Heart left ventricle (tissue), 13 donors: ENCODE results near the gene COX10.

Source experiments
- POLR2A ChIP-seq, 2 donors: fragments of 450-650 bp; IDR thresholded peaks; one replicate each; pipeline ENCODE4 v1.6.1; 2017; ENCODE audit warnings: antibody characterized with exemption in 2 of 2, mild to moderate bottlenecking in 2 of 2, moderate library complexity in 2 of 2
- TF ChIP-seq, protein P1 (sequence below), 12 donors: fragments of 200-600 bp; sonication (generic) in 4 of 12; IDR thresholded peaks; one replicate each; pipeline versions ENCODE4 v1.5.0 to v1.8.0; 2018 to 2022; ENCODE audit warnings: antibody characterized with exemption in 12 of 12, mild to moderate bottlenecking in 5 of 12
- donor health status: ischemic (EF 13 %, LVEDD 7.1; RV severe dilation, severe dysfunction).
- donor health status: DM: no; HTN: yes; CAD: no.
- donor health status: DM: no; HTN: no; CAD: no.
- donor health status: ischemic (EF 25% LVEDD 6.9; RV normal size, moderate dysfunction).
- donor health status: ischemic (EF 25% LVEDD 5.7; RV mildly dilated, moderate dysfunction).
- donor health status: ischemic (EF 35%, LVEDD 5.7; RV mildly dilated, moderate dysfunction).
- donor health status: nonischemic (EF 11% LVEDD 7.7; RV severe dilation, severe dysfunction).
- donor health status: DM: yes; HTN: yes; CAD: no.
- donor health status: PGD.
- donor health status: ischemic (EF 29% LVEDD 5.4; RV normal size, mild dysfunction).
- donor health status: nonischemic (EF 23%, LVEDD 6.1; RV moderate dilation, normal function).

DNA sequence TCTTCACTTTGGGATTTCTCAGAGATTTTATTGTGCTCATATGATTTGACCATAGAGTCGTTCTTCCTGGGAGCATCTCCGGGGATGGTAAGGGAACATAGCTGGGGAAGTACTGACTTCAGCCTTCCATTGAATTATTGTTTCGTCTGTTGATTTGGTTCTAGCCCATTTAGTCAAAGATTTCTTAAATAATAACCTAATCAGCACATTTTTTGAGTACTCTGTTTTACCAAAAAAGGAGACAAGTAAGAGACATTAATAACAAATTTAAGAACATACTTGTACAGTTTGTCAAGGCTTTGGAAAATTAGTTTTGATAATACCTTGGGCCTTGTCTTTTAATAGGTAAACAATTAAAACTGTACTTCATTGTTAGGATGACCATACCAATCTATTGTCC is 89.4 kb downstream of the COX10 start:
- TF ChIP-seq POLR2A (IDR thresholded peaks at IDR 0.05): no peak
- TF ChIP-seq, protein P1, sequence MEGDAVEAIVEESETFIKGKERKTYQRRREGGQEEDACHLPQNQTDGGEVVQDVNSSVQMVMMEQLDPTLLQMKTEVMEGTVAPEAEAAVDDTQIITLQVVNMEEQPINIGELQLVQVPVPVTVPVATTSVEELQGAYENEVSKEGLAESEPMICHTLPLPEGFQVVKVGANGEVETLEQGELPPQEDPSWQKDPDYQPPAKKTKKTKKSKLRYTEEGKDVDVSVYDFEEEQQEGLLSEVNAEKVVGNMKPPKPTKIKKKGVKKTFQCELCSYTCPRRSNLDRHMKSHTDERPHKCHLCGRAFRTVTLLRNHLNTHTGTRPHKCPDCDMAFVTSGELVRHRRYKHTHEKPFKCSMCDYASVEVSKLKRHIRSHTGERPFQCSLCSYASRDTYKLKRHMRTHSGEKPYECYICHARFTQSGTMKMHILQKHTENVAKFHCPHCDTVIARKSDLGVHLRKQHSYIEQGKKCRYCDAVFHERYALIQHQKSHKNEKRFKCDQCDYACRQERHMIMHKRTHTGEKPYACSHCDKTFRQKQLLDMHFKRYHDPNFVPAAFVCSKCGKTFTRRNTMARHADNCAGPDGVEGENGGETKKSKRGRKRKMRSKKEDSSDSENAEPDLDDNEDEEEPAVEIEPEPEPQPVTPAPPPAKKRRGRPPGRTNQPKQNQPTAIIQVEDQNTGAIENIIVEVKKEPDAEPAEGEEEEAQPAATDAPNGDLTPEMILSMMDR (IDR thresholded peaks at IDR 0.05): no peak
